DLD1 (cell line): ENCODE results near the gene AGAP2.
"Not testable (repeated sequence)": the region's sequence is repeated elsewhere in the genome, so short reads cannot be mapped to it uniquely, and the experiment has no call there.

Experiments used
- in situ Hi-C: cut with HindIII; loops from 2 replicates; pipeline ENCODE4 v1.10.0; 2017; ENCODE audit warnings: low sequenced_read_pairs

Gene AGAP2

DNA sequence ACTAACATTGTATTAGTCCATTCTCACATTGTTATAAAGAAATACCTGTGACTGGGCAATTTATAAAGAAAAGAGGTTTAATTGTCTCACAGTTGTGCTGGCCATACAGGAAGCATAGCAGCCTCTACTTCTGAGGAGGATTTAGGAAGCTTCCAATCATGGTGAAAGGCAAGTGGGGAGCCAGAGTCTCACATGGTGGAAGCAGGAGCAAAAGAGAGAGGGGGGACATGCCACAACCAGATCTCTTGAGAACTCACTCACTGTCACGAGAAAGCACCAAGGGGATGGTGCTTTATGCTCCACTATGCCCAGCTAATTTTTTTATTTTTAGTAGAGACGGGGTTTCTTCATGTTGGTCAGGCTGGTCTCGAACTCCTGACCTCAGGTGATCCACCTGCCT lies 31.3 kb downstream of the AGAP2 start:
- in situ Hi-C loops: no loop called here

- in situ Hi-C loops: no loop called here
These were observed 38.2 kb downstream of the AGAP2 start for GRCh38 chr12:57700317-57700716.

DNA sequence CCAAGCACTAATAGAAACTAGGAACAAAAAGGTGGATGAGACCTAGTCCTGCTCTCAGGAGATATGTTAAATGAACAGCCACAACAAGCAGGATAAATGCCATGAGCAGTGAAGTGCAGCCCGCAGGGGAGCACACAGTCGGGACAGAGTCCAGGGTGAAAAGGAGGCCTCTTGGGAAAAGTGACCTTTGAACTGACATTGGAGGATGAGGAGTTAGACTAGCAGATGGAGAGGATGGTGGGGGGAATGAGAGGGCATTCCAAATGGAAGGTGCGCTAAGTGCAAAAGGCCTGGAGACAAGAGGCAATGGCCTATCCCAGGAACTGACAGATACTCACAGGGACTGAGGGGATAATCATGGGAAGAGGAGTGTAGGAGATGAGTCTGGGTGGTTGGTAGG lies 40.1 kb downstream of the AGAP2 start:
- in situ Hi-C loops: no loop called here

DNA sequence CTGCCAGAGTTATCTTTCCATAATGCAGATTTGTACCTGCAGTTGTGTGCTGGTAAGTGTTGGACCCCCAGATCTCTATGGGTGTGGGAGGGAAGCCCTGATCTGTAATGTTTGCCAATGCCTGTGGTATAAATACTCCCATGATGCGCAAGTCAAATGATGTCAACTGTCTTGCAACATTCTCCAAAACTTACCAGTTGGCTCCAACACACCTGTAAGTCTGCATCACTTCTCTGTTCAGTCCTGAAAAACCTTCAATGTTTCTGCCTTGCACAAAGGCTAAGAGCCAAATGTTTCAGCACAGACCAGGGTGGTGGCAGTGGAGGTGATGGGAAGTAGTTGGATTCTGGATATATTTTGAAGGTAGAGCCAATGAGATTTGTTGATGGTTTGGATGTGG lies 41.5 kb downstream of the AGAP2 start:
- in situ Hi-C loops: no loop called here

DNA sequence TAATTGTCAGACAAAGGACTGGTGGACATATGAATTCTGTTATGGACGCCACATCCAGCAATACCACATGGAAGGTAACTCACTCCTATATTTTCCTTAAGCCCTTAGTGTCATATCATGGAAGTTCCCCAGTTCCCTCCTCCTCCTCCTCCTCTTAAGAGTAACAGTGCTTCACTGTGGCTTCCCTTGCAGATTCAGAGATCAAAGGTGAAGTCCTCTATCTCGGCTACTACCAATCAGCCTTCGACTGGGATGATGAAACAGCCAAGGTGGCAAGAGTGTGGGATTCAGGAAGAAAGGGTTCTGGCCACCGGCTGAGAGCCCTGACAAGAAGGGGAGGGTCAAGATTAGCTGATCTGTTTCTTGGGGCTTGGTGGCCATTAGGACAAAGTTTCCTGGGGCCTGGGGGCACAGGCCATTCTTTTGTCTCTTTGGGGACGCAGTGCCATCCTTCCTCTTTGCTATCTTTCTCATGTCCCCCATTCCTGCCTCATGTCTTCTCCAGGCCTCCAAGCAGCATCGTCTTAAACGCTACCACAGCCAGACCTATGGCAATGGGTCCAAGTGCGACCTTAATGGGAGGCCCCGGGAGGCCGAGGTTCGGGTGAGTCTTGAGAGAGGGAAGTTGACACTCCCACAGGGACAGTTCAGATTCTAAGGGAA lies 42.6 kb downstream of the AGAP2 start:
- in situ Hi-C loops: no loop called here

DNA sequence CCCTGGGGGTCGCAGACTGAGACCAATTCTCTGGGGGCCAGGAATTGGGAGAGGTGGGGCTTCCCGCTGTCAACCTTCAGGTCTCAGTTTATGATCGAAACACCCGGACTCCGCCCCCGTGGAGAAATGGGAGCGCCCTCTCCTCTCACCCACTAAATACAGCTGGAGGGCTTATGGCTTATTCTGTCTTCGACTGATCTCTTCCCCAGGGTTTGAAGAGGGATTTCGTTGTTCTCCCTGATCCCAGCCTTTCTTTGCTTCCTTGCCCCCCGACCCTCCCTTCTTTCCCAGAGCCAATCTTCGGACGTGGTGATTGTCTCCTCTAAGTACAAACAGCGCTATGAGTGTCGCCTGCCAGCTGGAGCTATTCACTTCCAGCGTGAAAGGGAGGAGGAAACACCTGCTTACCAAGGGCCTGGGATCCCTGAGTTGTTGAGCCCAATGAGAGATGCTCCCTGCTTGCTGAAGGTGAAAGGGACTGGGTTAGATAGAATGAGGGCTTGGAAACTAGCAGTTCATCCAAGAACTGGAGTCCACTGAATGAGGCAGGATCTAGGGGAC lies 44.0 kb downstream of the AGAP2 start:
- in situ Hi-C loops: no loop called here

DNA sequence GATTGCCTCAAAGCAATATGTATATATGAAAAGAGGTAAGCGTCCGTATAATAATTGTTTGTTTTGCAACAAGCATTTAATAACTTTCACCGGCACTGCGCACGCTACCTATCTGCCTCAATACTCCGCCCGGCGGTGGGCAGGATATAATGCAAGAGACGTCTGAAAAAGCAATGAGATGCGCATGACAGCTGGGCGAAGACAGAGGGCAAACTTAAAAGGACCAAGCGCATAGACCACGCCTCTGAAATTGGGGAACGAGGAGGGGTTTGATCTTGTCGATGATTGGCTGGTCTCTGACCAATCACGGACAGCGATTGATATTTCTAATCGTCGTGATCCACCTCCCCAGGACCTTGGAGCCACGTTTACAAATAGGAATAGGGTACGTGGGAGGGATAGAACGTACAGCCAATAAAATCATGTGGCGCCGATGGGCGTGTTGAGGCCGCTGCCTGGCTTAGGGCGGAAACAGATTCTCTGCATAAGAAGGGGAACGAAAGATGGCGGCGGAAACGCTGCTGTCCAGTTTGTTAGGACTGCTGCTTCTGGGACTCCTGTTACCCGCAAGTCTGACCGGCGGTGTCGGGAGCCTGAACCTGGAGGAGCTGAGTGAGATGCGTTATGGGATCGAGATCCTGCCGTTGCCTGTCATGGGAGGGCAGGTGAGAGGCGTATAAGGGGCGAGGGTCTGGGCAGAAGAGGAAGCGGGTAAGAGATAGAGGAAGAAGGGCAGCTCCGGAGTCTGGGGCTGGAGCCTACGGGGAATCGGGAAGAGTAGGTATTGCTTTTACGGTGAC lies 44.7 kb downstream of the AGAP2 start, which contains the start of gene OS9:
OS9 (plus strand) TSS at position 474 of the 800 bp plus-strand sequence; CDS start at position 504, 30 bp downstream.
- in situ Hi-C loops: no loop called here

- in situ Hi-C loops: no loop called here
These were observed 45.3 kb downstream of the AGAP2 start for GRCh38 chr12:57693317-57693658.

GRCh38 chr12:57692500-57692899 lies 46.0 kb downstream of the AGAP2 start:
- in situ Hi-C loops: no loop called here

GRCh38 chr12:57688931-57689330 lies 49.6 kb downstream of the AGAP2 start:
- in situ Hi-C loops: no loop called here

DNA sequence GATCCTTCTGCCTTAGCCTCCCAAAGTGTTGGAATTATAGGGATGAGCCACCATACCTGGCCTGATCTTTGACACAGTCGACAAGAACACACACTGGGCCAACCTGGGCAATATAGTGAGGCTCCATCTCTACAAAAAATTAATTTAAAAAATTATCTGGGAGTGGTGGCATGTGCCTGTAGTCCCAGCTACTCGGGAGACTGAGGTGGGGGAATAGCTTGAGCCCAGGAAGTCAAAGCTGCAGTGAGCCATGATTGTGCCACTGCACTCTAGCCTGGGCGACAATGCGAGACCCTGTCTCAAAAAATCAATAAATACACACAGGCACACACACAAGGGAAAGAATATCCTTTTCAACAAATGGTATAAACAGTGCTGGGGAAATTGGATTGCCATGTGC lies 50.7 kb downstream of the AGAP2 start:
- in situ Hi-C loops: no loop called here

DNA sequence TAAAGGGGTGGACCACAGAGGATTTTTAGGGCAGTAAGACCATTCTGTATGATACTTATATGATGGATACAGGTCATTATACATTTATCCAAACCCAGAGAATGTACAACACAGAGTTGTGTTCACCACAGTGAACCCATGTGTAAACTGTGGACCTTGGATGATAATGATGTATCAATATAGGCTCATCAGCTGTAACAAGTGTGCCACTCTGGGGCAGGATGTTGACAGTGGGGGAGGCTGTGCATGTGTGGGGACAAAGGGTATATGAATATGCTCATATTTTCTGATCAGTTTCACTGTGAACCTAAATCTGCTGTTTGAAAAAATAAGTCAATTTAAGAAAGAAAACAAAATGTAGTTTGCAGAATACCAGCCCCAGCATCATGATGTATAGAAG lies 58.8 kb downstream of the AGAP2 start:
- in situ Hi-C loops: no loop called here

- in situ Hi-C loops: not testable (repeated sequence)
These were observed 60.6 kb downstream of the AGAP2 start for GRCh38 chr12:57677947-57678346.

DNA sequence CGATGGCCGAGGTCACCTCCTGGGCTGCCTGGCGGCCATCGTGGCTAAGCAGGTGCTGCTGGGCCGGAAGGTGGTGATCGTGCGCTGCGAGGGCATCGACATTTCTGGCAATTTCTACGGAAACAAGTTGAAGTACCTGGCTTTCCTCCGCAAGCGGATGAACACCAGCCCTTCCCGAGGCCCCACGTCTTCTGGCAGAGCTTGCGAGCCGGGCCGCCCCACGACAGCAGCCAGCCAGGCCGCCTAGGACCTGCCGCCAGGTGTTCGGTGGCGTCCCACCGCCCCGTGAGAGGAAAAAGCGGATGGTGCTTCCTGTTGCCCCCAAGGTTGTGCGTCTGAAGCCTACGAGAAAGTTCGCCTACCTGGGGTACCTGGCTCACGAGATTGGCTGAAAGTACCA lies 63.9 kb downstream of the AGAP2 start:
- in situ Hi-C loops: no loop called here
